ENCODE measurements around the gene MRPS26.

DNA sequence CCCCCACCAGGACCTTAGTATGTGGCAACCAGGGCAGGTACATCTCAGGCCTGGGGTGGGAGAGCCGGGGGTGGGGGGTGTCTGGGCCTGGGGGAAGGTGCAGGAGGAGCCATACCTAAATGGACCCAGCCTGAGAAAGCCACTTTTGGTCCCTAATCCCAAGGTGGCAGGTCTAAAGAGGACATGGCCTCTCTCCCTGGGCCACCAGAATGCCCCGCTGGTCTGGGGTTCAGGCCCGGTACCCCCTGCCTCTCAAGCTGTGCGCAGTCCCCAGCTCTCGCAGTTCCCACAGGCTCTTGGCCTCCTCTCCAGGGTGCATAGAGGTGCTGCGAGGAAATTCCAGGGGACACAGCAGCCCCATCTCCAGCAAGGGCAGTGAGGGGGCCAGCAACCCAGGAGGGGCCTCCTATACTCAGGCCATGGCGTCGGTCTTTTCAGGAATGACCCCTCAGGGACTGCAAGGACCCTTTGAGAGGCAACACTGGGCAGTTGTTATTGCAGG, 39.8 kb downstream of the MRPS26 start:
- TF ChIP-seq POLR2A (IDR thresholded peaks at IDR 0.05) (no peak), POLR2AphosphoS5 (IDR thresholded peaks at IDR 0.05) (no peak)

Measured in stomach (tissue), 4 donors.